H9 (cell line): Measurements from ENCODE around the gene IER3. TPM values are rescaled to one million over a fixed set of nuclear protein-coding genes. Genes with fewer than 3 reads are reported as not detected.

ENCODE experiments used
- DNase-seq: peaks from one replicate; pipeline ENCODE4 v3.0.0-alpha.2; 2017
- H2AFZ ChIP-seq: one replicate; pipeline ENCODE4 v1.6.1; 2013; ENCODE audit warnings: mild to moderate bottlenecking, low read length, control low read depth, moderate library complexity
- H2AK5ac ChIP-seq: 2 replicates; pipeline ENCODE4 v1.6.1; 2013; ENCODE audit warnings: low read length, control low read depth, mixed read lengths; ENCODE audit not compliant: insufficient read length
- H2BK120ac ChIP-seq: one replicate; pipeline ENCODE4 v1.6.1; 2013; ENCODE audit warnings: low read depth, mild to moderate bottlenecking, low read length, control low read depth, inconsistent platforms; ENCODE audit not compliant: poor library complexity, severe bottlenecking
- H2BK12ac ChIP-seq: 2 replicates; pipeline ENCODE4 v1.6.1; 2013; ENCODE audit warnings: low read length, control low read depth, mixed read lengths, low read depth; ENCODE audit not compliant: insufficient read length
- H2BK15ac ChIP-seq: 2 replicates; pipeline ENCODE4 v1.6.1; 2013; ENCODE audit warnings: low read depth, low read length, control low read depth
- H2BK20ac ChIP-seq: one replicate; pipeline ENCODE4 v1.6.1; 2013; ENCODE audit warnings: low read depth, mild to moderate bottlenecking, low read length, control low read depth, inconsistent platforms; ENCODE audit not compliant: poor library complexity, severe bottlenecking
- H2BK5ac ChIP-seq: 2 replicates; pipeline ENCODE4 v1.6.1; 2013; ENCODE audit warnings: low read length, control low read depth, mixed read lengths; ENCODE audit not compliant: insufficient read length
- H3K14ac ChIP-seq: 2 replicates; pipeline ENCODE4 v1.6.1; 2013; ENCODE audit warnings: low read length, control low read depth; ENCODE audit not compliant: insufficient read depth
- H3K18ac ChIP-seq: 2 replicates; pipeline ENCODE4 v1.6.1; 2013; ENCODE audit warnings: low read depth, mild to moderate bottlenecking, mixed read lengths, low read length, control low read depth; ENCODE audit not compliant: insufficient read length
- H3K23ac ChIP-seq: 2 replicates; pipeline ENCODE4 v1.6.1; 2013; ENCODE audit warnings: low read length, control low read depth, mixed read lengths, low read depth; ENCODE audit not compliant: insufficient read length
- H3K23me2 ChIP-seq: 2 replicates; pipeline ENCODE4 v1.6.1; 2013; ENCODE audit warnings: low read depth, mild to moderate bottlenecking, mixed read lengths, low read length, control low read depth; ENCODE audit not compliant: insufficient read length, poor library complexity, severe bottlenecking
- H3K27ac ChIP-seq: 2 replicates; pipeline ENCODE4 v1.5.1; 2013; ENCODE audit warnings: low read length, control low read depth, mixed read lengths, low read depth; ENCODE audit not compliant: insufficient read length
- H3K27me3 ChIP-seq: 2 replicates; pipeline ENCODE4 v1.6.1; 2013; ENCODE audit warnings: low read length, control low read depth, inconsistent platforms; ENCODE audit not compliant: insufficient read depth
- H3K4ac ChIP-seq: 2 replicates; pipeline ENCODE4 v1.6.1; 2013; ENCODE audit warnings: low read depth, mild to moderate bottlenecking, control low read depth, inconsistent platforms, low read length, moderate library complexity
- H3K4me1 ChIP-seq: 2 replicates; pipeline ENCODE4 v1.6.1; 2013; ENCODE audit warnings: low read length, control low read depth, inconsistent platforms; ENCODE audit not compliant: insufficient read depth
- H3K4me2 ChIP-seq: 2 replicates; pipeline ENCODE4 v1.6.1; 2013; ENCODE audit warnings: low read length, control low read depth, mixed read lengths; ENCODE audit not compliant: insufficient read length, insufficient read depth
- H3K56ac ChIP-seq: 2 replicates; pipeline ENCODE4 v1.6.1; 2013; ENCODE audit warnings: low read depth, mild to moderate bottlenecking, mixed read lengths, low read length, control low read depth; ENCODE audit not compliant: insufficient read length
- H3K79me1 ChIP-seq: 2 replicates; pipeline ENCODE4 v1.6.1; 2013; ENCODE audit warnings: low read depth, mild to moderate bottlenecking, moderate library complexity, low read length, control low read depth, inconsistent platforms; ENCODE audit not compliant: insufficient read depth, poor library complexity, severe bottlenecking
- H3K79me2 ChIP-seq: 2 replicates; pipeline ENCODE4 v1.6.1; 2013; ENCODE audit warnings: low read length, control low read depth, inconsistent platforms; ENCODE audit not compliant: insufficient read depth
- H3K9ac ChIP-seq: 2 replicates; pipeline ENCODE4 v1.6.1; 2013; ENCODE audit warnings: low read length, control low read depth, mixed read lengths; ENCODE audit not compliant: insufficient read length; ENCODE audit errors: extremely low read depth
- H3K9me3 ChIP-seq: one replicate; pipeline ENCODE4 v1.6.1; 2013; ENCODE audit warnings: low read depth, low read length, inconsistent platforms; ENCODE audit not compliant: control insufficient read depth
- H3T11ph ChIP-seq: one replicate; pipeline ENCODE4 v1.6.1; 2013; ENCODE audit warnings: mild to moderate bottlenecking, low read length, control low read depth, inconsistent platforms
- H4K20me1 ChIP-seq: one replicate; pipeline ENCODE4 v1.6.1; 2013; ENCODE audit not compliant: control insufficient read depth, insufficient read length, insufficient read depth
- H4K5ac ChIP-seq: 2 replicates; pipeline ENCODE4 v1.6.1; 2013; ENCODE audit warnings: low read depth, mild to moderate bottlenecking, mixed read lengths, low read length, control low read depth; ENCODE audit not compliant: insufficient read length
- H4K8ac ChIP-seq: replicated peaks from 2 replicates; pipeline ENCODE4 v1.6.1; 2013; ENCODE audit warnings: low read length, control low read depth, mixed read lengths, low read depth; ENCODE audit not compliant: insufficient read length
- H4K91ac ChIP-seq: 2 replicates; pipeline ENCODE4 v1.6.1; 2013; ENCODE audit warnings: low read depth, mild to moderate bottlenecking, moderate library complexity, mixed read lengths, low read length, control low read depth; ENCODE audit not compliant: insufficient read length
- H3K27ac Mint-ChIP-seq, 3 experiments: 2 replicates in 2 of 3; 3 replicates in 1 of 3; pipeline ENCODE4 v1.8.0; 2020 to 2021; ENCODE audit warnings: mixed read lengths in 3 of 3, mild to moderate bottlenecking in 1 of 3, moderate library complexity in 1 of 3
- H3K27me3 Mint-ChIP-seq: 2 replicates; pipeline ENCODE4 v1.8.0; 2021; ENCODE audit warnings: low read depth, mild to moderate bottlenecking, moderate library complexity, mixed read lengths
- H3K36me3 Mint-ChIP-seq, 3 experiments: 2 replicates in 2 of 3; 3 replicates in 1 of 3; pipeline ENCODE4 v1.8.0; 2020 to 2021; ENCODE audit warnings: low read depth in 3 of 3, mixed read lengths in 3 of 3; ENCODE audit not compliant: insufficient read depth in 1 of 3
- H3K4me1 Mint-ChIP-seq, 2 experiments: 2 replicates each; pipeline ENCODE4 v1.8.0; 2020; ENCODE audit warnings: mixed read lengths in 2 of 2
- H3K4me3 Mint-ChIP-seq, 2 experiments: 2 replicates in 1 of 2; 3 replicates in 1 of 2; pipeline ENCODE4 v1.8.0; 2020 to 2021; ENCODE audit warnings: mild to moderate bottlenecking in 2 of 2, mixed read lengths in 2 of 2, moderate library complexity in 1 of 2
- H3K9me3 Mint-ChIP-seq, 2 experiments: 2 replicates in 1 of 2; 3 replicates in 1 of 2; pipeline ENCODE4 v1.8.0; 2020; ENCODE audit warnings: mild to moderate bottlenecking in 2 of 2, mixed read lengths in 2 of 2, moderate library complexity in 1 of 2
- WGBS: extraction: QIAGEN DNeasy Blood & Tissue Kit; methylation state at CpG from one replicate; pipeline ENCODE4 v1.1.7; 2013; ENCODE audit warnings: missing lambda C conversion rate, low lambda C conversion rate, mixed read lengths; ENCODE audit not compliant: insufficient read length; ENCODE audit errors: extremely low coverage; 5-methylcytosine and 5-hydroxymethylcytosine counted together
- total RNA-seq: library from RNA; stranded (reverse); gene quantifications from 2 replicates; pipeline ENCODE4 v1.2.1, GENCODE V29; 2021
- TF ChIP-seq, protein P1 (sequence below): fragments of 200-600 bp; sonication (generic); conservative IDR thresholded peaks from 3 replicates; pipeline ENCODE4 v1.8.0; 2021; ENCODE audit warnings: antibody characterized with exemption, mild to moderate bottlenecking

IER3 gene
- total RNA-seq, 1 experiment from 2014 or later, result 43.5 TPM

DNA sequence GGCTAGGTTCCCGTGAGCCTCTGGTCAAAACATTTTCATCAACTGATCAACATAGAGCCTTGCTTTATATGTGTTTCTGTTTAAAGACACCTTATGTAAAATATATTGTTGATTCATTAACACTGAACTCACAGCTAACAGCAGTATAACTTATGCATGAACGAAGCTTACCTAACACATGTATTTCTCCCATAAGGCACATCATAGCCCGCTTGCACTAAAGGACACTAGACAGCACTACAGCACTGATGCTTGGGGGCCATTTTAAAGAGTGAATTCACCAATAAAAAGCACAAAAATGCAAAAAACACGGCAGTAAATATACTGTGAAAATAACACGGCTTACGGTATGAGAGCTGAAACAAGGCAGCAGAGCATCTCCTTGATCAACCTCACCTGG is 5.8 kb downstream of the IER3 start:
- Histone ChIP-seq H2BK20ac (no peak overlapping the region), H3K14ac (no peak overlapping the region)

More for the DNA sequence above, 5.8 kb downstream of the IER3 start:
- no peak overlapping the region for H2BK120ac ChIP-seq
- H3K27me3 Mint-ChIP-seq, result peaks cover under 1% of the 10 kb centered on the region; the same call in 1 of the 2 replicates
- H4K20me1 ChIP-seq, result peaks cover 2% of the 10 kb centered on the region
- peaks cover 59 to 80% (median 73%) of the 10 kb centered on the region in 3 experiments for H3K36me3 Mint-ChIP-seq
- H3K23me2 ChIP-seq, result peaks cover 14% of the 10 kb centered on the region
- no peaks in the 10 kb centered on the region for H3K4me1 ChIP-seq
- peaks cover 9% of the 10 kb centered on the region; the same call in 1 of the 2 replicates for H3K79me2 ChIP-seq
- DNase-seq, result no peak
- H2BK5ac ChIP-seq, result no peak overlapping the region
- H2BK12ac ChIP-seq, result no peak overlapping the region
- WGBS, result no CpG with 5 or more reads among the region's 6 CpGs
- H3K56ac ChIP-seq, result no peak overlapping the region
- no peaks in the 10 kb centered on the region for H3K9me3 ChIP-seq
- TF ChIP-seq, protein P1, sequence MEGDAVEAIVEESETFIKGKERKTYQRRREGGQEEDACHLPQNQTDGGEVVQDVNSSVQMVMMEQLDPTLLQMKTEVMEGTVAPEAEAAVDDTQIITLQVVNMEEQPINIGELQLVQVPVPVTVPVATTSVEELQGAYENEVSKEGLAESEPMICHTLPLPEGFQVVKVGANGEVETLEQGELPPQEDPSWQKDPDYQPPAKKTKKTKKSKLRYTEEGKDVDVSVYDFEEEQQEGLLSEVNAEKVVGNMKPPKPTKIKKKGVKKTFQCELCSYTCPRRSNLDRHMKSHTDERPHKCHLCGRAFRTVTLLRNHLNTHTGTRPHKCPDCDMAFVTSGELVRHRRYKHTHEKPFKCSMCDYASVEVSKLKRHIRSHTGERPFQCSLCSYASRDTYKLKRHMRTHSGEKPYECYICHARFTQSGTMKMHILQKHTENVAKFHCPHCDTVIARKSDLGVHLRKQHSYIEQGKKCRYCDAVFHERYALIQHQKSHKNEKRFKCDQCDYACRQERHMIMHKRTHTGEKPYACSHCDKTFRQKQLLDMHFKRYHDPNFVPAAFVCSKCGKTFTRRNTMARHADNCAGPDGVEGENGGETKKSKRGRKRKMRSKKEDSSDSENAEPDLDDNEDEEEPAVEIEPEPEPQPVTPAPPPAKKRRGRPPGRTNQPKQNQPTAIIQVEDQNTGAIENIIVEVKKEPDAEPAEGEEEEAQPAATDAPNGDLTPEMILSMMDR, result no peak
- H3K27ac Mint-ChIP-seq, result no peak overlapping the region
- no peak overlapping the region for H3K18ac ChIP-seq
- no peak overlapping the region for H3K4me3 Mint-ChIP-seq
- no peak overlapping the region for H3K27ac ChIP-seq
- H3K4ac ChIP-seq, result no peak overlapping the region
- H2AK5ac ChIP-seq, result no peak overlapping the region
- H2AFZ ChIP-seq, result no peak overlapping the region
- H2BK15ac ChIP-seq, result no peak overlapping the region
- no peaks in the 10 kb centered on the region; a peak in 3 of 5 replicates for H3K9me3 Mint-ChIP-seq
- H3K4me1 Mint-ChIP-seq, result peaks cover 15 to 16% of the 10 kb centered on the region in 2 experiments
- no peak overlapping the region for H4K91ac ChIP-seq
- no peak overlapping the region for H3K4me2 ChIP-seq
- H4K8ac ChIP-seq, result no peak overlapping the region
- H3K79me1 ChIP-seq, result peaks cover 6% of the 10 kb centered on the region
- no peak overlapping the region for H3K23ac ChIP-seq
- no peak overlapping the region for H4K5ac ChIP-seq
- H3K27me3 ChIP-seq, result no peaks in the 10 kb centered on the region
- no peak overlapping the region for H3T11ph ChIP-seq
- no peak overlapping the region for H3K9ac ChIP-seq
